Type B pancreatic cell (in vitro differentiated cells): Measurements from ENCODE around the gene SMAD3. TPM values are rescaled to one million over a fixed set of nuclear protein-coding genes. Genes with fewer than 3 reads are reported as not detected.

Source experiments
- DNase-seq: peaks from one replicate; pipeline ENCODE4 v3.0.0; 2021; ENCODE audit warnings: mixed read lengths; ENCODE audit not compliant: unreplicated experiment; ENCODE audit errors: extremely low spot score
- H3K27ac Mint-ChIP-seq: 2 replicates; pipeline ENCODE4 v1.8.0; 2021; ENCODE audit warnings: mild to moderate bottlenecking, mixed read lengths
- H3K27me3 Mint-ChIP-seq: 2 replicates; pipeline ENCODE4 v1.8.0; 2021; ENCODE audit warnings: mixed read lengths
- H3K36me3 Mint-ChIP-seq: 2 replicates; pipeline ENCODE4 v1.8.0; 2021; ENCODE audit warnings: mixed read lengths
- H3K4me1 Mint-ChIP-seq: one replicate; pipeline ENCODE4 v1.8.0; 2021; ENCODE audit warnings: mixed read lengths; ENCODE audit not compliant: unreplicated experiment
- H3K4me3 Mint-ChIP-seq: 2 replicates; pipeline ENCODE4 v1.8.0; 2021; ENCODE audit warnings: mild to moderate bottlenecking, mixed read lengths
- H3K9me3 Mint-ChIP-seq: 2 replicates; pipeline ENCODE4 v1.8.0; 2021; ENCODE audit warnings: mixed read lengths
- total RNA-seq: library from RNA; stranded (reverse); gene quantifications from 2 replicates; pipeline ENCODE4 v1.2.1, GENCODE V29; 2021; ENCODE audit warnings: low replicate concordance
- TF ChIP-seq, protein P1 (sequence below): fragments of 200-600 bp; sonication (generic); conservative IDR thresholded peaks from 2 replicates; pipeline ENCODE4 v1.5.0; 2021; ENCODE audit warnings: antibody characterized with exemption, mild to moderate bottlenecking

SMAD3 gene
- total RNA-seq, 1 donor from 2014 or later, result 52.0 TPM

DNA sequence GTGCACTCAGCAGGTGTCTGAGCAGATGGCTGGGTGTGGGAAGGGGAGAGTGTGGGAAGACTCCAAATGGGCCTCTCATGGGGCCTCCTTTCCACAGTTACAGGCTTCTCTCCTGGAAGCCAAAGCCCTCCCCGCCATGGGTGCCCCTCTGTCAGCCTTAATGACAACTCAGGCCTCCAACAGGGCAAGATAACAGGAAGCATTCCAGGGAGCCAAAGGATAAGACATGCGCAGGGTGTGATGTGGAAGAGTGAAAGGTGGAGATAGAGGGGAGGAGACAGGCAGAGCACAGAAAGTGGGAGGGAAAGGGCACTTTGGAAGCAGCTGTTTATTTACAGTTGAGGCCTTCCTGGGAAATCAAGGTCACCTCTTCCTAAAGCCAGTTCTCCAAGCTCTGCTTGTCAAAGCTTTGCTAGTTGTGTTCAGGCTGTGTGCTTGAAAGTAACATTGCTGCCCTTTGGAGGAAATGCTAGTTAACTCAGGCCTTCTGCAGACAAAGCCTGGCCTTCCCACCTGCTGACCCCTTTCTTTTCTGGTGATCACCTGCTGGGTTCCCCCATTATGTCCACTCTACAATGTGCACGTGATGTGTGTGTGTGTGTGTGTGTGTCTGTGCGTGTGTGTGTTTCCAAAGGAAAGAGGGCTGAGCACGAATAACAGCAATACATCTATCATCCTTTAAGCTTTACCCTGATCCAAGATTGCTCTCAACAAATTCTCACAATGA, 35.2 kb upstream of the SMAD3 start:
- no peak overlapping the region for H3K4me3 Mint-ChIP-seq
- no peaks in the 10 kb centered on the region for H3K9me3 Mint-ChIP-seq
- TF ChIP-seq, protein P1, sequence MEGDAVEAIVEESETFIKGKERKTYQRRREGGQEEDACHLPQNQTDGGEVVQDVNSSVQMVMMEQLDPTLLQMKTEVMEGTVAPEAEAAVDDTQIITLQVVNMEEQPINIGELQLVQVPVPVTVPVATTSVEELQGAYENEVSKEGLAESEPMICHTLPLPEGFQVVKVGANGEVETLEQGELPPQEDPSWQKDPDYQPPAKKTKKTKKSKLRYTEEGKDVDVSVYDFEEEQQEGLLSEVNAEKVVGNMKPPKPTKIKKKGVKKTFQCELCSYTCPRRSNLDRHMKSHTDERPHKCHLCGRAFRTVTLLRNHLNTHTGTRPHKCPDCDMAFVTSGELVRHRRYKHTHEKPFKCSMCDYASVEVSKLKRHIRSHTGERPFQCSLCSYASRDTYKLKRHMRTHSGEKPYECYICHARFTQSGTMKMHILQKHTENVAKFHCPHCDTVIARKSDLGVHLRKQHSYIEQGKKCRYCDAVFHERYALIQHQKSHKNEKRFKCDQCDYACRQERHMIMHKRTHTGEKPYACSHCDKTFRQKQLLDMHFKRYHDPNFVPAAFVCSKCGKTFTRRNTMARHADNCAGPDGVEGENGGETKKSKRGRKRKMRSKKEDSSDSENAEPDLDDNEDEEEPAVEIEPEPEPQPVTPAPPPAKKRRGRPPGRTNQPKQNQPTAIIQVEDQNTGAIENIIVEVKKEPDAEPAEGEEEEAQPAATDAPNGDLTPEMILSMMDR, result no peak
- peaks cover 12% of the 10 kb centered on the region for H3K27me3 Mint-ChIP-seq
- no peak overlapping the region for H3K27ac Mint-ChIP-seq
- peaks cover 26% of the 10 kb centered on the region for H3K4me1 Mint-ChIP-seq
- no peaks in the 10 kb centered on the region for H3K36me3 Mint-ChIP-seq
- no peak for DNase-seq

DNA sequence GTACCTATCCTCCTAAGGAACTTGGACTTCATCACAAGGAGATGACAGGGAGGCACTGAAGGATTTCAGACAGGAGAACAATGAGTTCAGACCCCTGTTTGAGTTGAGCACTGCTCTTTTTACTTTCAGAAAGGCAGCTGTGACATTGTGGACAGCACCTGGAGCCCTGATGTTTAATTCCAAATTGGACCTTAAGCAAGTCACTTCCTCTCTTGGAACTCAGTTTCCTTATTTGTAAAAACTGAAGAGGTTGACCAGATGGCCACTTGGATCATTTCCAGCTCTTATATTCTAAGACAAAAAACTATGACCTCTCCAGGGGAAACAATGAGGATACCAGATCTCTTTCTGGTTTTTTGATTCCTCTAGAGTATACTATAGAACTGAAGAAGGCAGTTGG, 34.1 kb upstream of the SMAD3 start:
- Mint-ChIP-seq H3K27ac (no peak overlapping the region), H3K27me3 (peaks cover 12% of the 10 kb centered on the region), H3K4me3 (no peak overlapping the region), H3K4me1 (peaks cover 21% of the 10 kb centered on the region), H3K9me3 (no peaks in the 10 kb centered on the region), H3K36me3 (no peaks in the 10 kb centered on the region)
- TF ChIP-seq, protein P1, result no peak
- DNase-seq, result no peak

DNA sequence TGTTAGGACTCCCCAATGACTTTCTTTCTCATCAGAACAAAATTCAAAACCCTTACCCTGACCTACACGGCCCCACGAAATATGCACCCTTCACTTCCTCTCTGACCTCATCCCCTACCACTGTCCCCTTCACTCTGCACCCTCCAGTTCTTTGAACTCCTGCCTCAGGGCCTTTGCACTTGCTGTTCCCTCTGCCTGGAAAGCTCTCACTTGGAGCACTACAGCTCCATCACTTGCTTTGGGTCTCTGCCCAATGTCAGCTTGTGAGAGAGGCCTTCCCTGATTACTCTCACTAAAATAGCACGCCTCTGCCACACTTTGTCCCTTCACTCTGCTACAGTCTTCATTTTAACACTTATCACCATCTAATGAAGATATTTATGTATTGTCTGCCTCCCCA, 32.8 kb upstream of the SMAD3 start:
- Mint-ChIP-seq H3K36me3 (no peaks in the 10 kb centered on the region), H3K27ac (no peak overlapping the region), H3K9me3 (no peaks in the 10 kb centered on the region), H3K27me3 (peaks cover 12% of the 10 kb centered on the region), H3K4me3 (no peak overlapping the region), H3K4me1 (peaks cover 28% of the 10 kb centered on the region)
- TF ChIP-seq, protein P1, result no peak
- no peak for DNase-seq

DNA sequence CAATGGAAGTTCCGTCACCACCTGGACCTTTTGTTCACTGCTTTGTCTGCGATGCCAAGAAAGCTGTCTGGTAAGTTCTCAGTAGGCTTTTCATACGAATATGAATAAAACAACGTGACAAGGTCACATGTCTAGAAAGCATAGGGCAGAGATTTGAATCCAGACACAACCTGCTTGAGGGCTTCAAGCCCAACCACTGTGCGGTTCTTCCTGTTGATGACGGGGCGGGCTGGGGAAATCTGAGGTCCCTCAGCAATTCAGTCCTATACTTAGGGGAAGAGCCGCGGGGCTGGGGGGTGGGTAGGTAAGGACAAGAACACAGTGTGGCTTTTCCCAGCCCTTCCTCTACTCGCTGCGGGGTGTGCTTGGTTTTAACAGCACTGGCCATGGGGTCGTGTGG, 32.4 kb upstream of the SMAD3 start:
- peaks cover 26% of the 10 kb centered on the region for H3K4me1 Mint-ChIP-seq
- DNase-seq, result no peak
- no peaks in the 10 kb centered on the region for H3K36me3 Mint-ChIP-seq
- TF ChIP-seq, protein P1, result no peak
- H3K27me3 Mint-ChIP-seq, result peaks cover 12% of the 10 kb centered on the region
- H3K27ac Mint-ChIP-seq, result no peak overlapping the region
- H3K9me3 Mint-ChIP-seq, result no peaks in the 10 kb centered on the region
- H3K4me3 Mint-ChIP-seq, result no peak overlapping the region

DNA sequence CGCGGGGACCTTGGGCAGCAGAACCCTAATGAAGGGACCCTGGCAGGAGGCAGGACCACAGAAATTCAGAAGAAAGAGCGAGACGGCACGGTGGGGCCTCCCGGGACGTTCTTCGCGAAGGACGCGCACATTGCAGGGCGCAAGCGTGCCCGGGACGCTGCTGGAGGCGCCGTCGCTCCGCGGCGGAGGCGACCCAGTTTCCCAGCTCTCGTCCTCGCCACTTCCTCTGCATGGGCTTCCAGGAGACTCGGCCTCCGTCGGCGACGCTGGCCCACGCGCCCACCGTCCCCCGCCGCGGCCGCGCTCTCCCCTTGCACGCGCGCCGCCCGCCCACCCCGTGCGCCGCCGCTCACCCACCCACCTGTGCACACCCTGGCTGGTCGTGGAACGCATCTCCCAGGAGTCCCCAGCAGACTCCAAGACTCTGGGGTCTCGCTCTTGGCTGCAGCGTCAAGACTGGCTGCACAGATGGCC, 31.8 kb upstream of the SMAD3 start:
- Mint-ChIP-seq H3K4me3 (peak overlapping the region; percentile 70), H3K4me1 (peaks cover 25% of the 10 kb centered on the region), H3K27ac (no peak overlapping the region), H3K36me3 (no peaks in the 10 kb centered on the region), H3K27me3 (peaks cover 14% of the 10 kb centered on the region), H3K9me3 (no peaks in the 10 kb centered on the region)
- DNase-seq, result no peak
- TF ChIP-seq, protein P1, result no peak
